MCF 10A (cell line): ENCODE measurements around the gene URAD. TPM values are rescaled to one million over a fixed set of nuclear protein-coding genes. Genes with fewer than 3 reads are reported as not detected.

ENCODE experiments used
- BruUV-seq: library from RNA; stranded (reverse); fragments of 400-500 nt; replicated peaks from 2 replicates; lab custom pipeline; 2021; lab: Mats Ljungman, UMichigan
- CTCF ChIA-PET: fragments of 300-600 bp; sonication (Branson Sonifier 250); formaldehyde crosslinking; extraction: SDS; loops from one replicate; lab custom pipeline; 2021; ENCODE audit warnings: antibody characterized with exemption, inconsistent platforms; lab: Yijun Ruan, JAX
- POLR2A ChIA-PET: fragments of 300-600, 350-650 bp; sonication (Branson Sonifier 250); formaldehyde crosslinking; extraction: SDS; loops from one replicate; lab custom pipeline; 2020; ENCODE audit warnings: antibody characterized with exemption, inconsistent platforms; lab: Yijun Ruan, JAX
- DNase-seq: peaks from one replicate; pipeline ENCODE4 v3.0.0-alpha.2; 2018; ENCODE audit not compliant: unreplicated experiment
- H3K27ac Mint-ChIP-seq: one replicate; pipeline ENCODE4 v1.8.0; 2022; ENCODE audit warnings: mild to moderate bottlenecking, low read depth, mixed read lengths; ENCODE audit not compliant: unreplicated experiment
- H3K27me3 Mint-ChIP-seq: one replicate; pipeline ENCODE4 v1.8.0; 2022; ENCODE audit warnings: mixed read lengths; ENCODE audit not compliant: insufficient read depth, unreplicated experiment
- H3K36me3 Mint-ChIP-seq: one replicate; pipeline ENCODE4 v1.8.0; 2022; ENCODE audit warnings: mild to moderate bottlenecking, moderate library complexity, mixed read lengths; ENCODE audit not compliant: insufficient read depth, unreplicated experiment
- H3K4me1 Mint-ChIP-seq: one replicate; pipeline ENCODE4 v1.8.0; 2022; ENCODE audit warnings: mixed read lengths; ENCODE audit not compliant: insufficient read depth, unreplicated experiment
- H3K4me3 Mint-ChIP-seq: one replicate; pipeline ENCODE4 v1.8.0; 2022; ENCODE audit warnings: mild to moderate bottlenecking, moderate library complexity, mixed read lengths; ENCODE audit not compliant: unreplicated experiment
- H3K9me3 Mint-ChIP-seq: one replicate; pipeline ENCODE4 v1.8.0; 2022; ENCODE audit warnings: mixed read lengths; ENCODE audit not compliant: unreplicated experiment
- CTCF ChIP-seq: fragments of 200-600 bp; IDR thresholded peaks from one replicate; pipeline ENCODE4 v1.8.0; 2022; ENCODE audit warnings: antibody characterized with exemption, mild to moderate bottlenecking; ENCODE audit not compliant: unreplicated experiment
- intact Hi-C: fragments of 100-400 bp; cut with micrococcal nuclease; formaldehyde crosslinking; loops from 2 replicates; pipeline ENCODE4 v1.14.1; 2022
- total RNA-seq: library from RNA; stranded (reverse); gene quantifications from 2 replicates; pipeline ENCODE4 v1.2.3, GENCODE V29; 2022

URAD gene
- total RNA-seq, 1 experiment from 2014 or later: not detected

GRCh38 chr13:27959976-27960361 lies 28.5 kb downstream of the URAD start:
- Mint-ChIP-seq H3K36me3 (peaks cover 6% of the 10 kb centered on the region), H3K27me3 (no peaks in the 10 kb centered on the region), H3K9me3 (no peaks in the 10 kb centered on the region), H3K4me1 (no peaks in the 10 kb centered on the region), H3K27ac (no peak overlapping the region), H3K4me3 (peak overlapping the region; percentile 61)
- CTCF ChIA-PET: interaction anchor here (0.6 to 2.7 kb wide), 9 partner anchors 16 to 1845 kb away, joined by 3 to 16 read pairs (median 4); no protein-coding TSS in a partner anchor
- POLR2A ChIA-PET: no interaction called here
- DNase-seq: no peak
- intact Hi-C loops: loop anchor here (10.0 kb wide), 2 partner anchors 185 to 585 kb away; no protein-coding TSS in a partner anchor
- no peak for TF ChIP-seq CTCF
- no TSS peak for BruUV-seq

GRCh38 chr13:27956576-27957300 lies 31.8 kb downstream of the URAD start:
- CTCF ChIA-PET: interaction anchor here (0.6 to 7.1 kb wide), 5 partner anchors 19 to 583 kb away, joined by 3 to 85 read pairs (median 3); no protein-coding TSS in a partner anchor
- POLR2A ChIA-PET: no interaction called here

GRCh38 chr13:27955014-27955591 lies 33.4 kb downstream of the URAD start:
- H3K4me1 Mint-ChIP-seq: no peaks in the 10 kb centered on the region

More at GRCh38 chr13:27956576-27957300, 31.8 kb downstream of the URAD start:
- Mint-ChIP-seq H3K27me3 (no peaks in the 10 kb centered on the region), H3K27ac (no peak overlapping the region), H3K4me3 (no peak overlapping the region), H3K4me1 (no peaks in the 10 kb centered on the region), H3K9me3 (no peaks in the 10 kb centered on the region), H3K36me3 (no peaks in the 10 kb centered on the region)
- no TSS peak for BruUV-seq
- intact Hi-C loops: loop anchor here (10.0 kb wide), 2 partner anchors 182 to 582 kb away; no protein-coding TSS in a partner anchor
- TF ChIP-seq CTCF: no peak
- no peak for DNase-seq

More at GRCh38 chr13:27955014-27955591, 33.4 kb downstream of the URAD start:
- DNase-seq: no peak
- no peak for TF ChIP-seq CTCF
- Mint-ChIP-seq H3K27me3 (no peaks in the 10 kb centered on the region), H3K36me3 (no peaks in the 10 kb centered on the region), H3K9me3 (no peaks in the 10 kb centered on the region), H3K4me3 (peak overlapping the region; percentile 16), H3K27ac (no peak overlapping the region)
- no TSS peak for BruUV-seq
- intact Hi-C loops: loop anchor here (2.0 to 10.0 kb wide), 3 partner anchors 180 to 580 kb away; no protein-coding TSS in a partner anchor
- POLR2A ChIA-PET: no interaction called here
- CTCF ChIA-PET: interaction anchor here (1.2 to 7.1 kb wide), 8 partner anchors 13 to 593 kb away, joined by 3 to 85 read pairs (median 6); no protein-coding TSS in a partner anchor
